Right atrium auricular region (tissue), 2 donors: ENCODE results near the gene MED20. TPM values are rescaled to one million over a fixed set of nuclear protein-coding genes. Genes with fewer than 3 reads are reported as not detected.

Experiments used
- DNase-seq: peaks from one replicate; pipeline ENCODE4 v3.0.0-alpha.2; 2019; ENCODE audit warnings: low spot score
- H3K27ac ChIP-seq, 2 donors: fragments of 200-600 bp; sonication (generic); 1 replicate in 1 of 2; 2 replicates in 1 of 2; pipeline ENCODE4 v1.5.1; 2016 to 2019
- H3K27me3 ChIP-seq, 2 donors: fragments of 200-600 bp; sonication (generic); one replicate each; pipeline versions ENCODE4 v1.5.1 to v1.6.0; 2017 to 2019
- H3K36me3 ChIP-seq: fragments of 200-600 bp; sonication (generic); one replicate; pipeline ENCODE4 v1.5.1; 2016
- H3K4me1 ChIP-seq, 2 donors: fragments of 200-600 bp; sonication (generic); one replicate each; pipeline versions ENCODE4 v1.5.1 to v1.6.0; 2017 to 2019
- H3K4me3 ChIP-seq, 2 donors: fragments of 200-600 bp; sonication (generic); 1 replicate in 1 of 2; 2 replicates in 1 of 2; pipeline ENCODE4 v1.5.1; 2017 to 2019; ENCODE audit warnings: mild to moderate bottlenecking in 1 of 2, moderate library complexity in 1 of 2
- H3K9me3 ChIP-seq, 2 donors: fragments of 200-600 bp; sonication (generic); one replicate each; pipeline ENCODE4 v1.5.1; 2019
- CTCF ChIP-seq, 2 donors: fragments of 200-600 bp; sonication (generic); IDR thresholded peaks; one replicate each; pipeline ENCODE4 v1.5.1; 2019; ENCODE audit warnings: antibody characterized with exemption in 2 of 2
- total RNA-seq, 2 donors: library from RNA; depleted of rRNA; stranded (reverse); fragments of >200 nt; gene quantifications; one replicate each; pipeline ENCODE4 v1.1.0, GENCODE V29; 2016

MED20 gene
- total RNA-seq = 1 to 10 TPM; 8.6 to 8.8 TPM

GRCh38 chr6:41920921-41921711 is at the start of gene MED20, which contains the start of gene BYSL:
Gene MED20 (minus strand): TSS chr6:41921139. CDS start chr6:41921018, 121 bp downstream.
Gene BYSL (plus strand): TSS chr6:41921499. CDS start chr6:41921563, 64 bp downstream.
- peak; percentile 93 for DNase-seq
- peak within 1 kb of the TSS; percentile 69 to 86 for H3K4me3 ChIP-seq
- TF ChIP-seq CTCF (IDR thresholded peaks at IDR 0.05) = peak; percentile 93 to 99
- peaks cover 0 to 42% of the 10 kb centered on the region in 2 donors for H3K4me1 ChIP-seq
- H3K27me3 ChIP-seq = no peaks in the 10 kb centered on the region
- peaks cover 2% of the 10 kb centered on the region for H3K36me3 ChIP-seq
- no peaks in the 10 kb centered on the region for H3K9me3 ChIP-seq
- H3K27ac ChIP-seq = peak within 1 kb of the TSS; percentile 97 to 98

GRCh38 chr6:41970436-41970846 is 49.5 kb upstream of the MED20 start:
- TF ChIP-seq CTCF (IDR thresholded peaks at IDR 0.05) = no peak
- peak; percentile 59 for DNase-seq
- no peaks in the 10 kb centered on the region for H3K9me3 ChIP-seq
- H3K27ac ChIP-seq = no peak overlapping the region
- no peaks in the 10 kb centered on the region for H3K27me3 ChIP-seq
- H3K36me3 ChIP-seq = no peaks in the 10 kb centered on the region
- H3K4me1 ChIP-seq = peaks cover 0 to 4% of the 10 kb centered on the region in 2 donors
- H3K4me3 ChIP-seq = no peak overlapping the region

GRCh38 chr6:41967312-41968287 is 46.7 kb upstream of the MED20 start:
- no peak for TF ChIP-seq CTCF (IDR thresholded peaks at IDR 0.05)
- Histone ChIP-seq H3K4me1 (peaks cover 0 to 4% of the 10 kb centered on the region in 2 donors), H3K27ac (no peak overlapping the region), H3K27me3 (no peaks in the 10 kb centered on the region), H3K4me3 (no peak overlapping the region), H3K9me3 (no peaks in the 10 kb centered on the region), H3K36me3 (no peaks in the 10 kb centered on the region)
- no peak for DNase-seq

- H3K4me1 ChIP-seq = peaks cover 0 to 4% of the 10 kb centered on the region in 2 donors
- H3K4me3 ChIP-seq = no peak overlapping the region
- H3K9me3 ChIP-seq = no peaks in the 10 kb centered on the region
- H3K27ac ChIP-seq = no peak overlapping the region
- no peaks in the 10 kb centered on the region for H3K36me3 ChIP-seq
- DNase-seq = no peak
- H3K27me3 ChIP-seq = no peaks in the 10 kb centered on the region
- no peak for TF ChIP-seq CTCF (IDR thresholded peaks at IDR 0.05)
Measured at GRCh38 chr6:41966961-41967311, 46.0 kb upstream of the MED20 start.

GRCh38 chr6:41966214-41966920 is 45.4 kb upstream of the MED20 start:
- Histone ChIP-seq H3K4me3 (no peak overlapping the region), H3K4me1 (peaks cover 0 to 4% of the 10 kb centered on the region in 2 donors), H3K36me3 (no peaks in the 10 kb centered on the region), H3K27ac (no peak overlapping the region), H3K9me3 (no peaks in the 10 kb centered on the region), H3K27me3 (no peaks in the 10 kb centered on the region)
- TF ChIP-seq CTCF (IDR thresholded peaks at IDR 0.05) = no peak
- no peak for DNase-seq
